Urinary bladder (tissue), 4 donors: ENCODE measurements around the gene MAGEC1. TPM values are rescaled to one million over a fixed set of nuclear protein-coding genes. Genes with fewer than 3 reads are reported as not detected.
"Not testable (repeated sequence)": the region's sequence is repeated elsewhere in the genome, so short reads cannot be mapped to it uniquely, and the experiment has no call there.

Experiments used
- DNase-seq: peaks from one replicate; pipeline ENCODE4 v3.0.0-alpha.2; 2015; ENCODE audit errors: extremely low spot score
- H3K27ac ChIP-seq: one replicate; pipeline ENCODE4 v1.5.1; 2013; ENCODE audit warnings: low read depth, mild to moderate bottlenecking, moderate library complexity
- H3K36me3 ChIP-seq: one replicate; pipeline ENCODE4 v1.6.1; 2013; ENCODE audit warnings: mild to moderate bottlenecking, moderate library complexity; ENCODE audit not compliant: insufficient read depth
- H3K4me1 ChIP-seq: one replicate; pipeline ENCODE4 v1.6.1; 2013; ENCODE audit warnings: mild to moderate bottlenecking, moderate library complexity; ENCODE audit not compliant: insufficient read depth
- H3K4me3 ChIP-seq: one replicate; pipeline ENCODE4 v1.5.1; 2013; ENCODE audit warnings: low read depth, low read length
- WGBS: extraction: QIAGEN DNeasy Blood & Tissue Kit; methylation state at CpG from one replicate; pipeline ENCODE4 v1.1.7; 2013; 5-methylcytosine and 5-hydroxymethylcytosine counted together
- polyA plus RNA-seq: library from polyadenylated mRNA; stranded (reverse); fragments of 200-250 nt; gene quantifications from one replicate; pipeline ENCODE4 v1.2.3, GENCODE V29; 2013
- total RNA-seq: library from RNA; depleted of rRNA; stranded (reverse); fragments of >200 nt; gene quantifications from one replicate; pipeline ENCODE4 v1.2.3, GENCODE V29; 2014
- donor health status: healthy with polysubstance abuse.
- donor health status: healthy.

Gene MAGEC1
- total RNA-seq = not detected
- polyA plus RNA-seq = not detected

- Histone ChIP-seq H3K27ac (no peak within 1 kb of the TSS), H3K4me1 (no peaks in the 10 kb centered on the region), H3K4me3 (no peak within 1 kb of the TSS), H3K36me3 (no peaks in the 10 kb centered on the region)
- no peak for DNase-seq
- 96% methylated on average over 25 of the region's 25 CpGs for WGBS
Observed at GRCh38 chrX:141903400-141904155, at the start of gene MAGEC1. Gene MAGEC1, plus strand, starts transcription at chrX:141903894. Its CDS starts 1,179 bp downstream, at chrX:141905073.

- no peaks in the 10 kb centered on the region for H3K36me3 ChIP-seq
- no peaks in the 10 kb centered on the region for H3K4me1 ChIP-seq
- H3K27ac ChIP-seq = no peak overlapping the region
- DNase-seq = no peak
- no peak overlapping the region for H3K4me3 ChIP-seq
- WGBS = 48% methylated on average over 3 of the region's 3 CpGs
Observed at GRCh38 chrX:141857479-141857878, 46.2 kb upstream of the MAGEC1 start.

GRCh38 chrX:141879616-141880015 lies 24.1 kb upstream of the MAGEC1 start:
- no peak for DNase-seq
- Histone ChIP-seq H3K4me3 (no peak overlapping the region), H3K4me1 (no peaks in the 10 kb centered on the region), H3K27ac (no peak overlapping the region), H3K36me3 (no peaks in the 10 kb centered on the region)
- WGBS = 80% methylated on average over 5 of the region's 5 CpGs

- H3K36me3 ChIP-seq, H3K27ac ChIP-seq, H3K4me3 ChIP-seq, H3K4me1 ChIP-seq, DNase-seq: not testable (repeated sequence)
- 85% methylated on average over 5 of the region's 5 CpGs for WGBS
Observed at GRCh38 chrX:141888811-141889210, 14.9 kb upstream of the MAGEC1 start.

GRCh38 chrX:141894733-141895132 lies 9.0 kb upstream of the MAGEC1 start:
- no peak overlapping the region for H3K27ac ChIP-seq
- WGBS = 92% methylated on average over 7 of the region's 7 CpGs
- no peak for DNase-seq
- no peaks in the 10 kb centered on the region for H3K36me3 ChIP-seq
- no peaks in the 10 kb centered on the region for H3K4me1 ChIP-seq
- H3K4me3 ChIP-seq = no peak overlapping the region

GRCh38 chrX:141897690-141898089 lies 6.0 kb upstream of the MAGEC1 start:
- no peaks in the 10 kb centered on the region for H3K36me3 ChIP-seq
- 94% methylated on average over 2 of the region's 2 CpGs for WGBS
- no peak for DNase-seq
- H3K4me3 ChIP-seq = no peak overlapping the region
- H3K27ac ChIP-seq = no peak overlapping the region
- no peaks in the 10 kb centered on the region for H3K4me1 ChIP-seq

- Histone ChIP-seq H3K4me1 (no peaks in the 10 kb centered on the region), H3K27ac (no peak overlapping the region), H3K4me3 (no peak overlapping the region), H3K36me3 (no peaks in the 10 kb centered on the region)
- no peak for DNase-seq
- WGBS = 88% methylated on average over 4 of the region's 4 CpGs
Observed at GRCh38 chrX:141902366-141902765, 1.3 kb upstream of the MAGEC1 start.

GRCh38 chrX:141904262-141904661 lies 568 bp downstream of the MAGEC1 start:
- no peak for DNase-seq
- Histone ChIP-seq H3K27ac (no peak overlapping the region), H3K4me3 (no peak overlapping the region), H3K4me1 (no peaks in the 10 kb centered on the region), H3K36me3 (no peaks in the 10 kb centered on the region)
- 90% methylated on average over 6 of the region's 6 CpGs for WGBS

GRCh38 chrX:141917801-141918200 lies 14.1 kb downstream of the MAGEC1 start:
- DNase-seq = no peak
- Histone ChIP-seq H3K4me3 (no peak overlapping the region), H3K36me3 (no peaks in the 10 kb centered on the region), H3K27ac (no peak overlapping the region), H3K4me1 (no peaks in the 10 kb centered on the region)
- WGBS = 82% methylated on average over 3 of the region's 3 CpGs

- DNase-seq = no peak
- Histone ChIP-seq H3K36me3 (no peaks in the 10 kb centered on the region), H3K4me3 (no peak overlapping the region), H3K27ac (no peak overlapping the region), H3K4me1 (no peaks in the 10 kb centered on the region)
- 56% methylated on average over 2 of the region's 2 CpGs for WGBS
Observed at GRCh38 chrX:141924293-141924692, 20.6 kb downstream of the MAGEC1 start.

GRCh38 chrX:141928432-141928831 lies 24.7 kb downstream of the MAGEC1 start:
- no peaks in the 10 kb centered on the region for H3K4me1 ChIP-seq
- DNase-seq = no peak
- H3K27ac ChIP-seq = no peak overlapping the region
- 75% methylated on average over 3 of the region's 3 CpGs for WGBS
- H3K36me3 ChIP-seq = no peaks in the 10 kb centered on the region
- no peak overlapping the region for H3K4me3 ChIP-seq

GRCh38 chrX:141934059-141934641 lies 30.5 kb downstream of the MAGEC1 start:
- no peaks in the 10 kb centered on the region for H3K36me3 ChIP-seq
- WGBS = 52% methylated on average over 2 of the region's 2 CpGs
- DNase-seq = no peak
- no peaks in the 10 kb centered on the region for H3K4me1 ChIP-seq
- H3K27ac ChIP-seq = no peak overlapping the region
- H3K4me3 ChIP-seq = no peak overlapping the region

- H3K4me1 ChIP-seq = no peaks in the 10 kb centered on the region
- H3K4me3 ChIP-seq = no peak overlapping the region
- H3K36me3 ChIP-seq = no peaks in the 10 kb centered on the region
- no peak for DNase-seq
- H3K27ac ChIP-seq = no peak overlapping the region
- 96% methylated on average over 2 of the region's 2 CpGs for WGBS
Observed at GRCh38 chrX:141935645-141936044, 32.0 kb downstream of the MAGEC1 start.

- Histone ChIP-seq H3K36me3 (no peaks in the 10 kb centered on the region), H3K4me3 (no peak overlapping the region), H3K4me1 (no peaks in the 10 kb centered on the region), H3K27ac (no peak overlapping the region)
- DNase-seq = no peak
- 95% methylated on average over 1 of the region's 1 CpG for WGBS
Observed at GRCh38 chrX:141936080-141936479, 32.4 kb downstream of the MAGEC1 start.
